Hematopoietic multipotent progenitor cell treated with erythropoietin and hydrocortisone succinate and interleukin-3 and kit ligand, for 4 days (in vitro differentiated cells): ENCODE measurements around the gene ZBTB17.
"Not testable (repeated sequence)": the region's sequence is repeated elsewhere in the genome, so short reads cannot be mapped to it uniquely, and the experiment has no call there.

ENCODE experiments used
- DNase-seq: peaks from one replicate; pipeline ENCODE4 v3.0.0-alpha.2; 2015

The ZBTB17 gene

GRCh38 chr1:15975805-15976680 lies at the start of gene ZBTB17:
Gene ZBTB17, minus strand, starts transcription at chr1:15976101. Its CDS starts 27,606 bp downstream, at chr1:15948495.
- peak; percentile 97 for DNase-seq

GRCh38 chr1:16023050-16023653 lies 47.3 kb upstream of the ZBTB17 start:
- DNase-seq = no peak

- no peak for DNase-seq
These were observed 46.5 kb upstream of the ZBTB17 start for GRCh38 chr1:16022393-16022792.

- DNase-seq = no peak
These were observed 45.8 kb upstream of the ZBTB17 start, which contains the start of gene CLCNKA for GRCh38 chr1:16021681-16022080. Gene CLCNKA, plus strand, starts transcription at chr1:16022036. Its CDS starts 584 bp downstream, at chr1:16022620.

- DNase-seq = not testable (repeated sequence)
These were observed 45.0 kb upstream of the ZBTB17 start for GRCh38 chr1:16020878-16021277.

- DNase-seq = no peak
These were observed 44.4 kb upstream of the ZBTB17 start for GRCh38 chr1:16020325-16020724.

GRCh38 chr1:16019644-16020277 lies 43.9 kb upstream of the ZBTB17 start:
- no peak for DNase-seq

- no peak for DNase-seq
These were observed 43.1 kb upstream of the ZBTB17 start for GRCh38 chr1:16018749-16019643.

- DNase-seq = no peak
These were observed 42.4 kb upstream of the ZBTB17 start for GRCh38 chr1:16018308-16018707.

GRCh38 chr1:16017461-16018303 lies 41.8 kb upstream of the ZBTB17 start, which contains the start of gene HSPB7:
Gene HSPB7, minus strand, starts transcription at chr1:16018043. Its CDS starts 80 bp downstream, at chr1:16017963.
- DNase-seq = no peak

- no peak for DNase-seq
These were observed 41.2 kb upstream of the ZBTB17 start for GRCh38 chr1:16017076-16017460.

- DNase-seq = no peak
These were observed 40.3 kb upstream of the ZBTB17 start for GRCh38 chr1:16015960-16016901.

GRCh38 chr1:16015491-16015890 lies 39.6 kb upstream of the ZBTB17 start:
- no peak for DNase-seq

- DNase-seq = peak; percentile 58
These were observed 38.9 kb upstream of the ZBTB17 start for GRCh38 chr1:16014509-16015482.

- DNase-seq = no peak
These were observed 38.0 kb upstream of the ZBTB17 start for GRCh38 chr1:16013908-16014258.

- peak; percentile 80 for DNase-seq
These were observed 37.5 kb upstream of the ZBTB17 start for GRCh38 chr1:16013220-16013907.

- DNase-seq = peak; percentile 85
These were observed 36.8 kb upstream of the ZBTB17 start for GRCh38 chr1:16012590-16013219.
